Calu3 (cell line): Measurements from ENCODE around the gene IGF2BP2. TPM values are rescaled to one million over a fixed set of nuclear protein-coding genes. Genes with fewer than 3 reads are reported as not detected.

Experiments used
- BruUV-seq: library from RNA; stranded (reverse); fragments of 400-500 nt; replicated peaks from 2 replicates; lab custom pipeline; 2021; lab: Mats Ljungman, UMichigan
- CTCF ChIA-PET: fragments of 300-600 bp; sonication (Branson Sonifier 250); formaldehyde crosslinking; loops from one replicate; lab custom pipeline; 2022; ENCODE audit warnings: antibody characterized with exemption; lab: Charles Lee
- DNase-seq: peaks from one replicate; pipeline ENCODE4 v3.0.0; 2022
- H3K27ac Mint-ChIP-seq: one replicate; pipeline ENCODE4 v1.8.0; 2022; ENCODE audit warnings: mixed read lengths; ENCODE audit not compliant: unreplicated experiment
- H3K27me3 Mint-ChIP-seq: one replicate; pipeline ENCODE4 v1.8.0; 2022; ENCODE audit warnings: mixed read lengths; ENCODE audit not compliant: unreplicated experiment
- H3K36me3 Mint-ChIP-seq: one replicate; pipeline ENCODE4 v1.8.0; 2022; ENCODE audit warnings: mild to moderate bottlenecking, moderate library complexity, mixed read lengths; ENCODE audit not compliant: insufficient read depth, unreplicated experiment
- H3K4me1 Mint-ChIP-seq: one replicate; pipeline ENCODE4 v1.8.0; 2022; ENCODE audit warnings: mild to moderate bottlenecking, low read depth, mixed read lengths; ENCODE audit not compliant: unreplicated experiment
- H3K4me3 Mint-ChIP-seq: one replicate; pipeline ENCODE4 v1.8.0; 2022; ENCODE audit warnings: mild to moderate bottlenecking, low read depth, moderate library complexity, mixed read lengths; ENCODE audit not compliant: unreplicated experiment
- H3K9me3 Mint-ChIP-seq: one replicate; pipeline ENCODE4 v1.8.0; 2022; ENCODE audit warnings: low read depth, mixed read lengths; ENCODE audit not compliant: unreplicated experiment
- intact Hi-C: fragments of 100-400 bp; cut with micrococcal nuclease; formaldehyde crosslinking; loops from one replicate; pipeline ENCODE4 v1.10.0; 2022; ENCODE audit not compliant: unreplicated experiment
- total RNA-seq: library from RNA; stranded (reverse); gene quantifications from 2 replicates; pipeline ENCODE4 v1.2.3, GENCODE V29; 2022
- TF ChIP-seq, protein P1 (sequence below): fragments of 200-600 bp; IDR thresholded peaks from one replicate; pipeline ENCODE4 v1.8.0; 2022; ENCODE audit warnings: antibody characterized with exemption; ENCODE audit not compliant: unreplicated experiment

The IGF2BP2 gene
- total RNA-seq, 1 experiment from 2014 or later, result 156 TPM

- DNase-seq, result no peak
- Mint-ChIP-seq H3K27ac (no peak overlapping the region), H3K4me1 (no peaks in the 10 kb centered on the region), H3K4me3 (no peak overlapping the region), H3K36me3 (no peaks in the 10 kb centered on the region), H3K27me3 (peaks cover 28% of the 10 kb centered on the region), H3K9me3 (no peaks in the 10 kb centered on the region)
- TF ChIP-seq, protein P1, sequence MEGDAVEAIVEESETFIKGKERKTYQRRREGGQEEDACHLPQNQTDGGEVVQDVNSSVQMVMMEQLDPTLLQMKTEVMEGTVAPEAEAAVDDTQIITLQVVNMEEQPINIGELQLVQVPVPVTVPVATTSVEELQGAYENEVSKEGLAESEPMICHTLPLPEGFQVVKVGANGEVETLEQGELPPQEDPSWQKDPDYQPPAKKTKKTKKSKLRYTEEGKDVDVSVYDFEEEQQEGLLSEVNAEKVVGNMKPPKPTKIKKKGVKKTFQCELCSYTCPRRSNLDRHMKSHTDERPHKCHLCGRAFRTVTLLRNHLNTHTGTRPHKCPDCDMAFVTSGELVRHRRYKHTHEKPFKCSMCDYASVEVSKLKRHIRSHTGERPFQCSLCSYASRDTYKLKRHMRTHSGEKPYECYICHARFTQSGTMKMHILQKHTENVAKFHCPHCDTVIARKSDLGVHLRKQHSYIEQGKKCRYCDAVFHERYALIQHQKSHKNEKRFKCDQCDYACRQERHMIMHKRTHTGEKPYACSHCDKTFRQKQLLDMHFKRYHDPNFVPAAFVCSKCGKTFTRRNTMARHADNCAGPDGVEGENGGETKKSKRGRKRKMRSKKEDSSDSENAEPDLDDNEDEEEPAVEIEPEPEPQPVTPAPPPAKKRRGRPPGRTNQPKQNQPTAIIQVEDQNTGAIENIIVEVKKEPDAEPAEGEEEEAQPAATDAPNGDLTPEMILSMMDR, result no peak
- intact Hi-C loops, result no loop called here
- BruUV-seq, result no TSS peak
- CTCF ChIA-PET, result interaction anchor here (1.1 kb wide), 1 partner anchor 32 kb away, joined by 3 read pairs; no protein-coding TSS in a partner anchor
Measured at GRCh38 chr3:185846037-185846436, 21.2 kb upstream of the IGF2BP2 start.

GRCh38 chr3:185844051-185844450, 19.2 kb upstream of the IGF2BP2 start:
- CTCF ChIA-PET, result interaction anchor here (1.0 kb wide), 1 partner anchor 54 kb away, joined by 4 read pairs; no protein-coding TSS in a partner anchor
- no peaks in the 10 kb centered on the region for H3K36me3 Mint-ChIP-seq
- BruUV-seq, result no TSS peak

GRCh38 chr3:185843635-185844034, 18.8 kb upstream of the IGF2BP2 start:
- CTCF ChIA-PET, result no interaction called here
- Mint-ChIP-seq H3K9me3 (no peaks in the 10 kb centered on the region), H3K27me3 (peaks cover 19% of the 10 kb centered on the region), H3K4me3 (no peak overlapping the region), H3K4me1 (no peaks in the 10 kb centered on the region), H3K36me3 (no peaks in the 10 kb centered on the region), H3K27ac (no peak overlapping the region)
- BruUV-seq, result no TSS peak
- TF ChIP-seq, protein P1, result no peak
- intact Hi-C loops, result no loop called here
- DNase-seq, result no peak

More at GRCh38 chr3:185844051-185844450, 19.2 kb upstream of the IGF2BP2 start:
- no peak for DNase-seq
- H3K27me3 Mint-ChIP-seq, result peaks cover 23% of the 10 kb centered on the region
- no peaks in the 10 kb centered on the region for H3K4me1 Mint-ChIP-seq
- intact Hi-C loops, result no loop called here
- TF ChIP-seq, protein P1, result no peak
- H3K9me3 Mint-ChIP-seq, result no peaks in the 10 kb centered on the region
- no peak overlapping the region for H3K4me3 Mint-ChIP-seq
- H3K27ac Mint-ChIP-seq, result no peak overlapping the region

GRCh38 chr3:185843126-185843525, 18.3 kb upstream of the IGF2BP2 start:
- TF ChIP-seq, protein P1, result no peak
- Mint-ChIP-seq H3K4me1 (no peaks in the 10 kb centered on the region), H3K27me3 (peaks cover 17% of the 10 kb centered on the region), H3K27ac (no peak overlapping the region), H3K36me3 (no peaks in the 10 kb centered on the region), H3K4me3 (no peak overlapping the region), H3K9me3 (no peaks in the 10 kb centered on the region)
- BruUV-seq, result no TSS peak
- DNase-seq, result no peak
- CTCF ChIA-PET, result interaction anchor here (0.7 to 0.8 kb wide), 2 partner anchors 11 to 65 kb away, joined by 3 to 4 read pairs; no protein-coding TSS in a partner anchor
- intact Hi-C loops, result no loop called here
